Neural cell (in vitro differentiated cells): ENCODE measurements around the gene NDUFA12. TPM values are rescaled to one million over a fixed set of nuclear protein-coding genes. Genes with fewer than 3 reads are reported as not detected.

Experiments used
- H2AFZ ChIP-seq: fragments of 200-600, 300-800 bp; sonication (generic), shearing (Covaris generic); 2 replicates; pipeline ENCODE4 v1.6.0; 2014; ENCODE audit warnings: low read depth, mild to moderate bottlenecking, antibody characterized with exemption, low read length, moderate library complexity
- H3F3A ChIP-seq: fragments of 200-600 bp; shearing (Covaris generic); 2 replicates; pipeline ENCODE4 v1.6.1; 2016; ENCODE audit warnings: mild to moderate bottlenecking, moderate library complexity, mixed read lengths, antibody characterized with exemption, low read length; ENCODE audit not compliant: insufficient read depth, poor library complexity, severe bottlenecking
- H3K27ac ChIP-seq: fragments of 200-600, 300-800 bp; sonication (generic), shearing (Covaris generic); 2 replicates; pipeline ENCODE4 v1.5.1; 2014; ENCODE audit warnings: mild to moderate bottlenecking, low read length, moderate library complexity
- H3K27me3 ChIP-seq: fragments of 300-800, 200-600 bp; sonication (generic), shearing (Covaris generic); 2 replicates; pipeline ENCODE4 v1.6.0; 2014; ENCODE audit warnings: mild to moderate bottlenecking, low read depth, low read length, moderate library complexity; ENCODE audit not compliant: insufficient read depth
- H3K36me3 ChIP-seq: fragments of 300-800, 200-600 bp; sonication (generic), shearing (Covaris generic); 2 replicates; pipeline ENCODE4 v1.5.1; 2014; ENCODE audit warnings: mild to moderate bottlenecking, antibody characterized with exemption, low read length, moderate library complexity; ENCODE audit not compliant: insufficient read depth
- H3K4me2 ChIP-seq: fragments of 300-800, 200-600 bp; sonication (generic), shearing (Covaris generic); 2 replicates; pipeline ENCODE4 v1.6.0; 2014; ENCODE audit warnings: mild to moderate bottlenecking, low read length
- H3K4me3 ChIP-seq: fragments of 300-800, 200-600 bp; sonication (generic), shearing (Covaris generic); 2 replicates; pipeline ENCODE4 v1.5.1; 2014; ENCODE audit warnings: mild to moderate bottlenecking, low read length, moderate library complexity
- H3K79me2 ChIP-seq: fragments of 200-600 bp; shearing (Covaris generic); replicated peaks from 2 replicates; pipeline ENCODE4 v1.6.0; 2014; ENCODE audit warnings: mild to moderate bottlenecking, low read length, moderate library complexity; ENCODE audit not compliant: insufficient read depth
- H3K9ac ChIP-seq: fragments of 300-800, 200-600 bp; sonication (generic), shearing (Covaris generic); 2 replicates; pipeline ENCODE4 v1.6.1; 2016; ENCODE audit warnings: mild to moderate bottlenecking, low read length, mixed read lengths
- H3K9me2 ChIP-seq: fragments of 200-600 bp; shearing (Covaris generic); 2 replicates; pipeline ENCODE4 v1.6.1; 2016; ENCODE audit warnings: mild to moderate bottlenecking, low read length, mixed read lengths; ENCODE audit not compliant: insufficient read depth
- H3K9me3 ChIP-seq: fragments of 200-600, 300-800 bp; sonication (generic), shearing (Covaris generic); 2 replicates; pipeline ENCODE4 v1.6.1; 2016; ENCODE audit warnings: mild to moderate bottlenecking, mixed run types, low read length, moderate library complexity, mixed read lengths
- H4K20me1 ChIP-seq: fragments of 200-600 bp; shearing (Covaris generic); 2 replicates; pipeline ENCODE4 v1.6.1; 2016; ENCODE audit warnings: mild to moderate bottlenecking, mixed run types; ENCODE audit not compliant: insufficient read depth
- CTCF ChIP-seq: fragments of 450-650 bp; IDR thresholded peaks from 2 replicates; pipeline ENCODE4 v1.5.1; 2014; ENCODE audit warnings: antibody characterized with exemption, mild to moderate bottlenecking, moderate library complexity; ENCODE audit not compliant: poor library complexity, severe bottlenecking
- EP300 ChIP-seq: fragments of 450-650 bp; conservative IDR thresholded peaks from 2 replicates; pipeline ENCODE4 v1.6.1; 2014; ENCODE audit warnings: antibody characterized with exemption, mild to moderate bottlenecking, moderate library complexity; ENCODE audit not compliant: poor library complexity, severe bottlenecking
- EZH2 ChIP-seq: fragments of 200-600, 300-800 bp; shearing (Covaris generic), sonication (generic); IDR thresholded peaks from 2 replicates; pipeline ENCODE4 v1.6.1; 2014; ENCODE audit warnings: antibody characterized with exemption, low read length, borderline replicate concordance, mild to moderate bottlenecking; ENCODE audit not compliant: insufficient read depth, poor library complexity, severe bottlenecking
- MXI1 ChIP-seq: fragments of 450-650 bp; conservative IDR thresholded peaks from 2 replicates; pipeline ENCODE4 v1.6.1; 2014; ENCODE audit warnings: antibody characterized with exemption, mild to moderate bottlenecking; ENCODE audit not compliant: poor library complexity, severe bottlenecking
- POLR2AphosphoS5 ChIP-seq: IDR thresholded peaks from 2 replicates; pipeline ENCODE4 v1.6.1; 2012
- RAD21 ChIP-seq: fragments of 450-650 bp; conservative IDR thresholded peaks from 2 replicates; pipeline ENCODE4 v1.6.1; 2014; ENCODE audit warnings: antibody characterized with exemption, mild to moderate bottlenecking, moderate library complexity
- REST ChIP-seq: IDR thresholded peaks from 2 replicates; pipeline ENCODE4 v1.6.1; 2012; ENCODE audit warnings: borderline replicate concordance
- SMC3 ChIP-seq: fragments of 450-650 bp; conservative IDR thresholded peaks from 2 replicates; pipeline ENCODE4 v1.6.1; 2014; ENCODE audit warnings: antibody characterized with exemption, mild to moderate bottlenecking, moderate library complexity; ENCODE audit not compliant: poor library complexity
- TAF1 ChIP-seq: IDR thresholded peaks from 2 replicates; pipeline ENCODE4 v1.6.1; 2012; ENCODE audit warnings: low read depth
- polyA plus RNA-seq: library from polyadenylated mRNA; depleted of rRNA; stranded (reverse); fragments of >200 nt; gene quantifications from 2 replicates; pipeline ENCODE4 v1.2.3, GENCODE V29; 2014

The NDUFA12 gene
- polyA plus RNA-seq, 1 donor from 2014 or later: 357 TPM

- no peak overlapping the region for H3K27ac ChIP-seq
- no peak overlapping the region for H3K4me2 ChIP-seq
- H3K27me3 ChIP-seq: no peaks in the 10 kb centered on the region
- no peaks in the 10 kb centered on the region for H3F3A ChIP-seq
- TF ChIP-seq TAF1 (no peak), REST (no peak), SMC3 (no peak), RAD21 (no peak)
- no peak overlapping the region for H3K9ac ChIP-seq
- no peak overlapping the region for H2AFZ ChIP-seq
- no peaks in the 10 kb centered on the region for H3K9me3 ChIP-seq
- no peaks in the 10 kb centered on the region for H3K79me2 ChIP-seq
- no peak overlapping the region for H3K4me3 ChIP-seq
- no peaks in the 10 kb centered on the region for H4K20me1 ChIP-seq
- no peaks in the 10 kb centered on the region for H3K9me2 ChIP-seq
- H3K36me3 ChIP-seq: no peaks in the 10 kb centered on the region
Measured at GRCh38 chr12:94925729-94926128, 77.8 kb downstream of the NDUFA12 start.

GRCh38 chr12:94925206-94925605 is 78.3 kb downstream of the NDUFA12 start:
- Histone ChIP-seq H3K36me3 (no peaks in the 10 kb centered on the region), H4K20me1 (no peaks in the 10 kb centered on the region), H3K27me3 (no peaks in the 10 kb centered on the region), H3F3A (no peaks in the 10 kb centered on the region), H3K4me3 (no peak overlapping the region), H3K9me3 (no peaks in the 10 kb centered on the region), H2AFZ (no peak overlapping the region), H3K9ac (no peak overlapping the region), H3K4me2 (no peak overlapping the region), H3K79me2 (no peaks in the 10 kb centered on the region), H3K9me2 (no peaks in the 10 kb centered on the region), H3K27ac (no peak overlapping the region)
- no peak for TF ChIP-seq POLR2AphosphoS5
- no peak for TF ChIP-seq RAD21
- TF ChIP-seq TAF1: no peak
- no peak for TF ChIP-seq EZH2
- TF ChIP-seq MXI1: no peak
- no peak for TF ChIP-seq REST
- TF ChIP-seq EP300: no peak
- TF ChIP-seq SMC3: no peak
- TF ChIP-seq CTCF: no peak
